CD4-positive, alpha-beta T cell (primary cell): Measurements from ENCODE around the gene ZNF764. TPM values are rescaled to one million over a fixed set of nuclear protein-coding genes. Genes with fewer than 3 reads are reported as not detected.

ENCODE experiments used
- ATAC-seq: fragments of 200-7000 bp; cut with Tn5 transposase; one replicate; pipeline ENCODE4 v1.10.0; 2022; ENCODE audit warnings: mild to moderate bottlenecking; ENCODE audit not compliant: poor library complexity
- CTCF ChIA-PET: fragments of 350-600 bp; sonication (Branson Sonifier 250); formaldehyde crosslinking; loops from one replicate; lab custom pipeline; 2021; ENCODE audit warnings: antibody characterized with exemption, inconsistent platforms; lab: Charles Lee
- POLR2A ChIA-PET: fragments of 350-600 bp; sonication (Branson Sonifier 250); formaldehyde crosslinking; loops from one replicate; lab custom pipeline; 2021; ENCODE audit warnings: antibody characterized with exemption, inconsistent platforms; lab: Charles Lee
- DNase-seq, 14 experiments: peaks; one replicate each; pipeline ENCODE4 v3.0.0-alpha.2; 2013 to 2020; ENCODE audit warnings: mixed read lengths in 2 of 14
- H3K27ac ChIP-seq, 2 donors: one replicate each; pipeline versions ENCODE4 v1.5.1 to v1.7.0; 2013; ENCODE audit warnings: low read length in 2 of 2, low read depth in 1 of 2, mild to moderate bottlenecking in 1 of 2
- H3K27me3 ChIP-seq, 2 experiments: 1 replicate in 1 of 2; 2 replicates in 1 of 2; pipeline versions ENCODE4 v1.6.1 to v1.7.0; 2013; ENCODE audit warnings: low read length in 2 of 2, control low read depth in 1 of 2, mild to moderate bottlenecking in 1 of 2, moderate library complexity in 1 of 2; ENCODE audit not compliant: insufficient read depth in 2 of 2, control insufficient read depth in 1 of 2
- H3K36me3 ChIP-seq: one replicate; pipeline ENCODE4 v1.6.1; 2013; ENCODE audit warnings: low read length, control low read depth; ENCODE audit not compliant: insufficient read depth
- H3K4me1 ChIP-seq: one replicate; pipeline ENCODE4 v1.6.1; 2013; ENCODE audit warnings: low read length, control low read depth; ENCODE audit not compliant: insufficient read depth
- H3K4me3 ChIP-seq: one replicate; pipeline ENCODE4 v1.5.1; 2013; ENCODE audit warnings: mild to moderate bottlenecking, low read length, moderate library complexity
- H3K9me3 ChIP-seq, 2 experiments: 1 replicate in 1 of 2; 2 replicates in 1 of 2; pipeline versions ENCODE4 v1.6.1 to v1.7.0; 2013; ENCODE audit warnings: low read length in 2 of 2, mild to moderate bottlenecking in 2 of 2, control low read depth in 1 of 2, moderate library complexity in 1 of 2; ENCODE audit not compliant: control insufficient read depth in 1 of 2, insufficient read depth in 1 of 2
- H3K27ac Mint-ChIP-seq: one replicate; pipeline ENCODE4 v1.8.0; 2020; ENCODE audit warnings: mixed read lengths
- H3K27me3 Mint-ChIP-seq: one replicate; pipeline ENCODE4 v1.8.0; 2021; ENCODE audit warnings: mixed read lengths
- H3K36me3 Mint-ChIP-seq: one replicate; pipeline ENCODE4 v1.8.0; 2021; ENCODE audit warnings: low read depth, mixed read lengths
- H3K4me1 Mint-ChIP-seq: one replicate; pipeline ENCODE4 v1.8.0; 2021; ENCODE audit warnings: low read depth, mixed read lengths
- H3K4me3 Mint-ChIP-seq: one replicate; pipeline ENCODE4 v1.8.0; 2020; ENCODE audit warnings: mild to moderate bottlenecking, mixed read lengths
- H3K9me3 Mint-ChIP-seq: one replicate; pipeline ENCODE4 v1.8.0; 2020; ENCODE audit warnings: mixed read lengths
- intact Hi-C, 2 experiments: fragments of 100-400 bp; cut with DNase I in 1 of 2; cut with micrococcal nuclease in 1 of 2; formaldehyde crosslinking; loops; one replicate each; pipeline versions ENCODE4 v1.15.1 to v1.9.0; 2023 to 2025; cut with DNase I, micrococcal nuclease
- total RNA-seq, 174 experiments: library from RNA in 2 of 174; stranded (reverse) in 2 of 174; gene quantifications; one replicate each; pipeline ENCODE4 v1.2.3 and lab custom pipeline; 2021 to 2026
- TF ChIP-seq, protein P1 (sequence below): fragments of 200-600 bp; IDR thresholded peaks from one replicate; pipeline ENCODE4 v1.8.0; 2022; ENCODE audit warnings: antibody characterized with exemption, mild to moderate bottlenecking

The ZNF764 gene
- total RNA-seq, 2 experiments from 2014 or later: 20.4 to 22.9 TPM

DNA sequence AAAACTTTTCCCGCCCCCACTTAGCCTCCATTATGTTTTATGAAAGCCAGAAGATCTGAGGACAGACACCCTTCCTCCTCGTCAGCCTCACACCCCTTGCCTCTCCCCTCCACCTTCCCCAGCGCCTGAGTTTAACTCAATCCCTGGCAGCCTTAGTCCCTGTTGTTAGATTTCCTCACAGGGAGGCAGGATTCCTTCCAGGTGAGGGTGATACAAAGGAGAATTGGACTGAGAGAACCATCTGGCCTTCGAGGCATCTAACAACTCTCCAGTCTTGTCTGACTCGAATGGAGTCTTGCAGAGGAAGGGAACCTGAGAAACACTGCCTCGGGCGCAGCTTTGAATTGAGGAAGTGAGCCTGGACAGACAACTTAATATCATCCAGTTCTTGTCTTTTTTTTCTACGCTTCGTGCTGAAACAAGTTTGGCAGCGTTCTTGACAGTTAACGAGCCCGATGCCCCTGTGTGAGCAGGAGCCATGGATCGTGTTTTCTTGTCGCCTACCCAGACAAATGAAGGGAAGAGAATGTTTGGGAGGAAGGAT lies 30.5 kb downstream of the ZNF764 start:
- H3K36me3 Mint-ChIP-seq: peaks cover 9% of the 10 kb centered on the region
- no peaks in the 10 kb centered on the region for H3K9me3 ChIP-seq
- peaks cover 49% of the 10 kb centered on the region for H3K4me1 ChIP-seq
- ATAC-seq (peak; percentile 14), DNase-seq (peak in 4 of 14 experiments; percentile 18 to 61 (median 47))
- H3K27ac Mint-ChIP-seq: peak overlapping the region; percentile 81
- ChIA-PET POLR2A (interaction anchor here (0.9 to 4.4 kb wide), 11 partner anchors 8 to 110 kb away, joined by 3 to 23 read pairs (median 4); partner anchors contain the start of genes DCTPP1, ITGAL and ZNF688), CTCF (interaction anchor here (0.8 to 4.9 kb wide), 5 partner anchors 30 to 78 kb away, joined by 4 to 22 read pairs (median 4); partner anchors contain the start of genes ZNF688, ZNF764 and ZNF785)
- no peaks in the 10 kb centered on the region for H3K9me3 Mint-ChIP-seq
- peak overlapping the region; percentile 88 for H3K4me3 Mint-ChIP-seq
- peaks cover 26% of the 10 kb centered on the region for H3K4me1 Mint-ChIP-seq
- peaks cover 14% of the 10 kb centered on the region for H3K36me3 ChIP-seq
- H3K4me3 ChIP-seq: peak overlapping the region; percentile 83
- H3K27me3 ChIP-seq: no peaks in the 10 kb centered on the region
- intact Hi-C loops: loop anchor here in 1 of 2 experiments (2.0 to 5.0 kb wide), 3 partner anchors 31 to 79 kb away; partner anchors contain the start of gene ZNF764
- H3K27me3 Mint-ChIP-seq: no peaks in the 10 kb centered on the region
- peak overlapping the region; percentile 76 to 81 for H3K27ac ChIP-seq
- TF ChIP-seq, protein P1, sequence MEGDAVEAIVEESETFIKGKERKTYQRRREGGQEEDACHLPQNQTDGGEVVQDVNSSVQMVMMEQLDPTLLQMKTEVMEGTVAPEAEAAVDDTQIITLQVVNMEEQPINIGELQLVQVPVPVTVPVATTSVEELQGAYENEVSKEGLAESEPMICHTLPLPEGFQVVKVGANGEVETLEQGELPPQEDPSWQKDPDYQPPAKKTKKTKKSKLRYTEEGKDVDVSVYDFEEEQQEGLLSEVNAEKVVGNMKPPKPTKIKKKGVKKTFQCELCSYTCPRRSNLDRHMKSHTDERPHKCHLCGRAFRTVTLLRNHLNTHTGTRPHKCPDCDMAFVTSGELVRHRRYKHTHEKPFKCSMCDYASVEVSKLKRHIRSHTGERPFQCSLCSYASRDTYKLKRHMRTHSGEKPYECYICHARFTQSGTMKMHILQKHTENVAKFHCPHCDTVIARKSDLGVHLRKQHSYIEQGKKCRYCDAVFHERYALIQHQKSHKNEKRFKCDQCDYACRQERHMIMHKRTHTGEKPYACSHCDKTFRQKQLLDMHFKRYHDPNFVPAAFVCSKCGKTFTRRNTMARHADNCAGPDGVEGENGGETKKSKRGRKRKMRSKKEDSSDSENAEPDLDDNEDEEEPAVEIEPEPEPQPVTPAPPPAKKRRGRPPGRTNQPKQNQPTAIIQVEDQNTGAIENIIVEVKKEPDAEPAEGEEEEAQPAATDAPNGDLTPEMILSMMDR: no peak

DNA sequence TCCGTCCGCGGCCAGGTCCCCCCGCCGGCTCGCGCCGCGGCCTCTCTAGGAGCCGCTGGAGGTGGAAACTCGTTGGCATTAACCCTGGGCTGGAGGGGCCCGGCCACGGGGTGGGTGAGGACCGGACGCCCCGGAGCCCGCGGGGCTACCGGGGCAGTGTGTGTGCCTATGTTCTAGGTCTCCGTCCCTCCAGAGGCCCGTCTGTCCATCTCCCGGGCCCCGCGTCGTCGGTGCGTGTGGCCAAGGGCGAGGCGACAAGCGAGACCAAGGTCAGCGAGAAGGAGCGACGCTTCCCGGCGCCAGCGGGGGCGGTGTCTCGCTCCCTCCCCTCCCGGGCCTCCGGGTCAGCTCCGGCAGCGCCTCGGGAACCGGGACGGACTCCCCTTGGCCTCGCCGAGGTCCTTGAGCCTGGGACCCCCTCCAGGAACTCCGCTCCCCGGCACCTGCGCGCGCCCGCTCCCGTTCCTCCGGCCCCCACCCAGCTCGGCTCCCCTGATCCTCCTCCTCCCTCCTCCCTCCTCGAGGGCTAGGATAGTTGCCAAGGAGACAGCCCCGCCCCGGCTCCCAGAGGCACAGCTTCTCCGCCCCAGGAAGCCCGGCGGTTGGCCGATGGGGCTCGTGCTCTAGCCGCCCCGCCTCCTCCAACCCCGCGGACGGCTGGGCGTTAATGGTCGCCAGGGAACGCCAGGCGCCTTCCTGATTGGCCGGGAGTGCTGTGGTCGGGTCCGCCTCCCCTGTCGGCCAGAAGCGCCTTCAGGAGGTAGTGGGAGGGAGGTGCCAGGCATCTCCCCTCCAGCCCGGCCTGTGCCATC lies 31.1 kb downstream of the ZNF764 start:
- Histone ChIP-seq H3K27ac (peak overlapping the region; percentile 76 to 81), H3K27me3 (no peaks in the 10 kb centered on the region), H3K36me3 (peaks cover 12% of the 10 kb centered on the region), H3K9me3 (no peaks in the 10 kb centered on the region), H3K4me1 (peaks cover 49% of the 10 kb centered on the region), H3K4me3 (peak overlapping the region; percentile 83)
- peak; percentile 71 for ATAC-seq
- CTCF ChIA-PET: interaction anchor here (0.8 to 4.9 kb wide), 4 partner anchors 31 to 77 kb away, joined by 4 to 22 read pairs (median 4); partner anchors contain the start of genes ZNF688, ZNF764 and ZNF785
- no peaks in the 10 kb centered on the region for H3K27me3 Mint-ChIP-seq
- peak; percentile 57 to 95 (median 86) for DNase-seq
- TF ChIP-seq, protein P1: peak; percentile 18
- intact Hi-C loops: loop anchor here in 1 of 2 experiments (2.0 to 5.0 kb wide), 3 partner anchors 32 to 78 kb away; partner anchors contain the start of gene ZNF764
- H3K27ac Mint-ChIP-seq: peak overlapping the region; percentile 81
- H3K4me1 Mint-ChIP-seq: peaks cover 26% of the 10 kb centered on the region
- H3K4me3 Mint-ChIP-seq: peak overlapping the region; percentile 88
- H3K9me3 Mint-ChIP-seq: no peaks in the 10 kb centered on the region
- POLR2A ChIA-PET: interaction anchor here (0.7 to 4.4 kb wide), 12 partner anchors 9 to 131 kb away, joined by 3 to 23 read pairs (median 4); partner anchors contain the start of genes DCTPP1, FBRS, ZNF688 and ZNF689
- peaks cover 14% of the 10 kb centered on the region for H3K36me3 Mint-ChIP-seq
